SK-N-SH (cell line): ENCODE results near the gene PHC3. TPM values are rescaled to one million over a fixed set of nuclear protein-coding genes. Genes with fewer than 3 reads are reported as not detected.

Source experiments
- CTCF ChIA-PET: fragments of 300-600, 350-600 bp; formaldehyde crosslinking; extraction: SDS; loops from one replicate; lab custom pipeline; 2021; lab: Yijun Ruan, JAX
- POLR2A ChIA-PET: fragments of 350-600 bp; sonication (Branson Sonifier 250); formaldehyde crosslinking; extraction: SDS; loops from one replicate; lab custom pipeline; 2020; ENCODE audit warnings: antibody characterized with exemption, inconsistent platforms; lab: Yijun Ruan, JAX
- DNase-seq: peaks from one replicate; pipeline ENCODE4 v3.0.0; 2012
- H2AFZ ChIP-seq: fragments of 200-600 bp; sonication (generic); 2 replicates; pipeline ENCODE4 v1.8.1; 2016; ENCODE audit warnings: antibody characterized with exemption, mild to moderate bottlenecking, low read depth
- H3F3A ChIP-seq: fragments of 200-600 bp; sonication (generic); replicated peaks from 2 replicates; pipeline ENCODE3; 2016; ENCODE audit warnings: antibody characterized with exemption, mild to moderate bottlenecking; ENCODE audit not compliant: insufficient read depth
- H3K27ac ChIP-seq, 2 experiments: fragments of 200-500 bp in 1 of 2; fragments of 200-600 bp in 1 of 2; sonication (Bioruptor generic) in 1 of 2; sonication (generic), shearing (Covaris generic) in 1 of 2; 2 replicates each; pipeline versions ENCODE4 v1.5.1 to v1.6.1; 2014 to 2016; ENCODE audit warnings: low read depth in 2 of 2, inconsistent platforms in 1 of 2, low read length in 1 of 2, mild to moderate bottlenecking in 1 of 2, mixed read lengths in 1 of 2
- H3K27me3 ChIP-seq: fragments of 200-600 bp; sonication (generic), shearing (Covaris generic); 2 replicates; pipeline ENCODE4 v1.6.1; 2016; ENCODE audit warnings: mixed run types; ENCODE audit not compliant: insufficient read depth
- H3K36me3 ChIP-seq, 2 experiments: fragments of 200-500 bp in 1 of 2; fragments of 200-600 bp in 1 of 2; sonication (Bioruptor generic) in 1 of 2; sonication (generic) in 1 of 2; replicated peaks in 1 of 2; 2 replicates each; pipeline versions ENCODE3 to v1.5.1; 2014 to 2016; ENCODE audit warnings: low read length in 1 of 2, mild to moderate bottlenecking in 1 of 2; ENCODE audit not compliant: insufficient read depth in 2 of 2, control insufficient read depth in 1 of 2
- H3K4me1 ChIP-seq, 2 experiments: fragments of 200-500 bp in 1 of 2; fragments of 200-600 bp in 1 of 2; sonication (Bioruptor generic) in 1 of 2; sonication (generic), shearing (Covaris generic) in 1 of 2; 2 replicates each; pipeline versions ENCODE4 v1.5.1 to v1.6.1; 2014 to 2016; ENCODE audit warnings: low read depth in 1 of 2, low read length in 1 of 2, mixed run types in 1 of 2; ENCODE audit not compliant: insufficient read depth in 2 of 2, control insufficient read depth in 1 of 2
- H3K4me2 ChIP-seq: fragments of 200-600 bp; sonication (generic), shearing (Covaris generic); 2 replicates; pipeline ENCODE4 v1.6.1; 2017; ENCODE audit warnings: mixed run types
- H3K4me3 ChIP-seq, 2 experiments: fragments of 200-500 bp in 1 of 2; fragments of 200-600 bp in 1 of 2; sonication (Bioruptor generic) in 1 of 2; sonication (generic), shearing (Covaris generic) in 1 of 2; 2 replicates each; pipeline versions ENCODE4 v1.5.1 to v1.8.1; 2014 to 2016; ENCODE audit warnings: low read depth in 2 of 2, inconsistent platforms in 1 of 2, low read length in 1 of 2, mild to moderate bottlenecking in 1 of 2, mixed read lengths in 1 of 2, moderate library complexity in 1 of 2
- H3K79me2 ChIP-seq: fragments of 200-600 bp; sonication (generic); 2 replicates; pipeline ENCODE4 v1.8.1; 2017; ENCODE audit warnings: mild to moderate bottlenecking; ENCODE audit not compliant: insufficient read depth
- H3K9ac ChIP-seq: fragments of 200-600 bp; sonication (generic); 2 replicates; pipeline ENCODE4 v1.6.1; 2017; ENCODE audit warnings: mixed run types
- H3K9me2 ChIP-seq: fragments of 200-600 bp; sonication (generic); 2 replicates; pipeline ENCODE4 v1.6.1; 2017; ENCODE audit warnings: mixed run types
- H3K9me3 ChIP-seq: fragments of 200-600 bp; sonication (generic); 2 replicates; pipeline ENCODE4 v1.6.1; 2017; ENCODE audit warnings: mixed run types, mild to moderate bottlenecking, moderate library complexity
- H4K20me1 ChIP-seq: fragments of 200-600 bp; sonication (generic); 2 replicates; pipeline ENCODE4 v1.6.1; 2017; ENCODE audit warnings: mild to moderate bottlenecking, mixed run types; ENCODE audit not compliant: insufficient read depth
- ELF1 ChIP-seq: IDR thresholded peaks from 2 replicates; pipeline ENCODE4 v1.4.0; 2012
- EP300 ChIP-seq, 2 experiments: IDR thresholded peaks; 2 replicates each; pipeline versions ENCODE4 v1.4.0 to v1.6.1; 2012; ENCODE audit warnings: borderline replicate concordance in 1 of 2, low read depth in 1 of 2, low read length in 1 of 2
- FOSL2 ChIP-seq: IDR thresholded peaks from 2 replicates; pipeline ENCODE4 v1.4.0; 2012; ENCODE audit warnings: low read depth, mild to moderate bottlenecking, moderate library complexity, borderline replicate concordance
- FOXJ3 ChIP-seq: sonication (generic); formaldehyde crosslinking; IDR thresholded peaks from 2 replicates; pipeline ENCODE4 v1.5.1; 2020; ENCODE audit warnings: mild to moderate bottlenecking, missing genetic modification reagents
- GABPA ChIP-seq: IDR thresholded peaks from 2 replicates; pipeline ENCODE4 v1.4.0; 2012; ENCODE audit warnings: low read depth, mild to moderate bottlenecking
- MEF2A ChIP-seq: IDR thresholded peaks from 2 replicates; pipeline ENCODE4 v1.4.0; 2012; ENCODE audit warnings: low read depth, borderline replicate concordance
- RCOR1 ChIP-seq: fragments of 150-350 bp; IDR thresholded peaks from 2 replicates; pipeline ENCODE4 v1.6.1; 2017; ENCODE audit warnings: antibody characterized with exemption, low read length
- SMC3 ChIP-seq: IDR thresholded peaks from 2 replicates; pipeline ENCODE4 v1.6.1; 2012; ENCODE audit warnings: low read depth, low read length, improper control_type of control experiment
- TAF1 ChIP-seq: IDR thresholded peaks from 2 replicates; pipeline ENCODE4 v1.6.1; 2012; ENCODE audit warnings: low read depth, mild to moderate bottlenecking, low read length, moderate library complexity, borderline replicate concordance
- TCF12 ChIP-seq: IDR thresholded peaks from 2 replicates; pipeline ENCODE4 v1.4.0; 2012
- WGBS: methylation state at CpG from one replicate; pipeline ENCODE4 v1.1.6; 2017; ENCODE audit warnings: low lambda C conversion rate; 5-methylcytosine and 5-hydroxymethylcytosine counted together
- polyA plus RNA-seq, 3 experiments: library from polyadenylated mRNA; depleted of rRNA; stranded (reverse); fragments of >200 nt; gene quantifications; 2 replicates each; pipeline ENCODE4 v1.2.3, GENCODE V29; 2012
- TF ChIP-seq, protein P1 (sequence below): IDR thresholded peaks from 2 replicates; pipeline ENCODE4; 2012
- TF ChIP-seq, protein P2 (sequence below): IDR thresholded peaks from 2 replicates; pipeline ENCODE4 v1.4.0; 2012; ENCODE audit warnings: low read depth, borderline replicate concordance
- TF ChIP-seq, protein P3 (sequence below): IDR thresholded peaks from 2 replicates; pipeline ENCODE4 v1.6.1; 2012; ENCODE audit warnings: mild to moderate bottlenecking, low read depth, low read length, moderate library complexity
- TF ChIP-seq, protein P4 (sequence below): fragments of 200-600 bp; sonication (generic); IDR thresholded peaks from 2 replicates; pipeline ENCODE4 v1.6.1; 2017; ENCODE audit warnings: antibody characterized with exemption, mild to moderate bottlenecking, moderate library complexity
- TF ChIP-seq, protein P5 (sequence below): fragments of 150-350 bp; IDR thresholded peaks from 2 replicates; pipeline ENCODE4 v1.6.1; 2017; ENCODE audit warnings: antibody characterized with exemption, low read length, low read depth, borderline replicate concordance

PHC3 gene
- polyA plus RNA-seq, 1 of the 3 experiments (the other 2 are of a cell fraction): 9.2 TPM

DNA sequence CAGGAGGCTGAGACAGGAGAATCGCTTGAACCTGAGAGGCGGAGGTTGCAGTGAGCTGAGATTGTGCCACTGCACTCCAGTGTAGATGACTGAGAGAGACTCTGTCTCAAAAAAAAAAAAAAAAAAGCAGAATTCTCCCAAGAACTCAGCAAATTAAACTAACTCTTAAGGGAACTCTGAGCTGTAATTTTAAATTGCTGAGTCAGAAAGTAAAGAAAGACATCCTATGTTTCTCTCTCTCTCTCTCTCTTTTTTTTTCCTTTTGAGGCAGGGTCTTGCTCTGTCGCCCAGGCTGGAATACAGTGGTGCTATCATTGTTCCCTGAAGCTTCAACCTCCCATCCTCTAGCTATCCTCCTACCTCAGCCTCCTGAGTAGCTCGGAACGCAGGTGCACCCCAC, 20.0 kb upstream of the PHC3 start:
- H3K4me1 ChIP-seq: no peaks in the 10 kb centered on the region
- CTCF ChIA-PET: interaction anchor here (1.1 to 1.2 kb wide), 2 partner anchors 12 to 610 kb away, joined by 3 to 5 read pairs; no protein-coding TSS in a partner anchor
- no peaks in the 10 kb centered on the region for H3K9me3 ChIP-seq
- H3K4me3 ChIP-seq: no peak overlapping the region
- no peaks in the 10 kb centered on the region for H3K79me2 ChIP-seq
- TF ChIP-seq, protein P1, sequence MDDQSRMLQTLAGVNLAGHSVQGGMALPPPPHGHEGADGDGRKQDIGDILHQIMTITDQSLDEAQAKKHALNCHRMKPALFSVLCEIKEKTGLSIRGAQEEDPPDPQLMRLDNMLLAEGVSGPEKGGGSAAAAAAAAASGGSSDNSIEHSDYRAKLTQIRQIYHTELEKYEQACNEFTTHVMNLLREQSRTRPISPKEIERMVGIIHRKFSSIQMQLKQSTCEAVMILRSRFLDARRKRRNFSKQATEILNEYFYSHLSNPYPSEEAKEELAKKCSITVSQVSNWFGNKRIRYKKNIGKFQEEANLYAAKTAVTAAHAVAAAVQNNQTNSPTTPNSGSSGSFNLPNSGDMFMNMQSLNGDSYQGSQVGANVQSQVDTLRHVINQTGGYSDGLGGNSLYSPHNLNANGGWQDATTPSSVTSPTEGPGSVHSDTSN: no peak
- TF ChIP-seq ELF1 (no peak), EP300 (IDR thresholded peaks at IDR 0.05; ENCODE audit: borderline replicate concordance in 1 of 2, low read depth in 1 of 2, low read length in 1 of 2) (no peak), GABPA (no peak), TAF1 (no peak), RCOR1 (no peak), MEF2A (no peak)
- TF ChIP-seq, protein P2, sequence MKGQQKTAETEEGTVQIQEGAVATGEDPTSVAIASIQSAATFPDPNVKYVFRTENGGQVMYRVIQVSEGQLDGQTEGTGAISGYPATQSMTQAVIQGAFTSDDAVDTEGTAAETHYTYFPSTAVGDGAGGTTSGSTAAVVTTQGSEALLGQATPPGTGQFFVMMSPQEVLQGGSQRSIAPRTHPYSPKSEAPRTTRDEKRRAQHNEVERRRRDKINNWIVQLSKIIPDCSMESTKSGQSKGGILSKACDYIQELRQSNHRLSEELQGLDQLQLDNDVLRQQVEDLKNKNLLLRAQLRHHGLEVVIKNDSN: no peak
- TF ChIP-seq, protein P3, sequence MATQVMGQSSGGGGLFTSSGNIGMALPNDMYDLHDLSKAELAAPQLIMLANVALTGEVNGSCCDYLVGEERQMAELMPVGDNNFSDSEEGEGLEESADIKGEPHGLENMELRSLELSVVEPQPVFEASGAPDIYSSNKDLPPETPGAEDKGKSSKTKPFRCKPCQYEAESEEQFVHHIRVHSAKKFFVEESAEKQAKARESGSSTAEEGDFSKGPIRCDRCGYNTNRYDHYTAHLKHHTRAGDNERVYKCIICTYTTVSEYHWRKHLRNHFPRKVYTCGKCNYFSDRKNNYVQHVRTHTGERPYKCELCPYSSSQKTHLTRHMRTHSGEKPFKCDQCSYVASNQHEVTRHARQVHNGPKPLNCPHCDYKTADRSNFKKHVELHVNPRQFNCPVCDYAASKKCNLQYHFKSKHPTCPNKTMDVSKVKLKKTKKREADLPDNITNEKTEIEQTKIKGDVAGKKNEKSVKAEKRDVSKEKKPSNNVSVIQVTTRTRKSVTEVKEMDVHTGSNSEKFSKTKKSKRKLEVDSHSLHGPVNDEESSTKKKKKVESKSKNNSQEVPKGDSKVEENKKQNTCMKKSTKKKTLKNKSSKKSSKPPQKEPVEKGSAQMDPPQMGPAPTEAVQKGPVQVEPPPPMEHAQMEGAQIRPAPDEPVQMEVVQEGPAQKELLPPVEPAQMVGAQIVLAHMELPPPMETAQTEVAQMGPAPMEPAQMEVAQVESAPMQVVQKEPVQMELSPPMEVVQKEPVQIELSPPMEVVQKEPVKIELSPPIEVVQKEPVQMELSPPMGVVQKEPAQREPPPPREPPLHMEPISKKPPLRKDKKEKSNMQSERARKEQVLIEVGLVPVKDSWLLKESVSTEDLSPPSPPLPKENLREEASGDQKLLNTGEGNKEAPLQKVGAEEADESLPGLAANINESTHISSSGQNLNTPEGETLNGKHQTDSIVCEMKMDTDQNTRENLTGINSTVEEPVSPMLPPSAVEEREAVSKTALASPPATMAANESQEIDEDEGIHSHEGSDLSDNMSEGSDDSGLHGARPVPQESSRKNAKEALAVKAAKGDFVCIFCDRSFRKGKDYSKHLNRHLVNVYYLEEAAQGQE: no peak
- TF ChIP-seq, all 33 proteins: peak for 0
- POLR2A ChIA-PET: interaction anchor here (0.6 kb wide), 1 partner anchor 159 kb away, joined by 3 read pairs; no protein-coding TSS in a partner anchor
- no peak for DNase-seq
- Histone ChIP-seq H4K20me1 (no peaks in the 10 kb centered on the region), H3K36me3 (no peaks in the 10 kb centered on the region), H3K27ac (no peak overlapping the region), H2AFZ (no peak overlapping the region), H3K9ac (no peak overlapping the region), H3K9me2 (no peaks in the 10 kb centered on the region), H3K27me3 (no peaks in the 10 kb centered on the region), H3F3A (no peaks in the 10 kb centered on the region), H3K4me2 (no peak overlapping the region)
- WGBS: 84% methylated on average over 5 of the region's 5 CpGs

DNA sequence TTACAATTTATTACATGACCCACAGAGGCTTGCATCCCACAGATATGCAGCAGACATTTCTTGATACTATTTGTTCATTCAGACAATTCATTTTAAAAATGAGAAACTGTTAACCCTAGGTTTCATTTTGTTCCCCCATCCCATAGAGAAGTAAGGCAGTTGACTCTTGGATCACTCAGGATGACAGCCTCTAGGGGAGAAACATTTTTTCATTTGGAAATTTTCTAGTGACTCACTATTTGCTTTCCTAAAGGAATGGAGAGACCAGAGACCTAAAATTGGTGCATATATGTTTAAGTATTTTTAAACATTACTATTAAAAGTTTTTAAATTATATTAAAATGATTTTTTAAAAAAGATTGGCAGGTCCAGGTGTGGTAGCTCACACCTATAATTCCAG, 19.5 kb upstream of the PHC3 start:
- no peak for DNase-seq
- no peak for TF ChIP-seq RCOR1
- no peak for TF ChIP-seq FOXJ3
- TF ChIP-seq, protein P3: no peak
- TF ChIP-seq, protein P4, sequence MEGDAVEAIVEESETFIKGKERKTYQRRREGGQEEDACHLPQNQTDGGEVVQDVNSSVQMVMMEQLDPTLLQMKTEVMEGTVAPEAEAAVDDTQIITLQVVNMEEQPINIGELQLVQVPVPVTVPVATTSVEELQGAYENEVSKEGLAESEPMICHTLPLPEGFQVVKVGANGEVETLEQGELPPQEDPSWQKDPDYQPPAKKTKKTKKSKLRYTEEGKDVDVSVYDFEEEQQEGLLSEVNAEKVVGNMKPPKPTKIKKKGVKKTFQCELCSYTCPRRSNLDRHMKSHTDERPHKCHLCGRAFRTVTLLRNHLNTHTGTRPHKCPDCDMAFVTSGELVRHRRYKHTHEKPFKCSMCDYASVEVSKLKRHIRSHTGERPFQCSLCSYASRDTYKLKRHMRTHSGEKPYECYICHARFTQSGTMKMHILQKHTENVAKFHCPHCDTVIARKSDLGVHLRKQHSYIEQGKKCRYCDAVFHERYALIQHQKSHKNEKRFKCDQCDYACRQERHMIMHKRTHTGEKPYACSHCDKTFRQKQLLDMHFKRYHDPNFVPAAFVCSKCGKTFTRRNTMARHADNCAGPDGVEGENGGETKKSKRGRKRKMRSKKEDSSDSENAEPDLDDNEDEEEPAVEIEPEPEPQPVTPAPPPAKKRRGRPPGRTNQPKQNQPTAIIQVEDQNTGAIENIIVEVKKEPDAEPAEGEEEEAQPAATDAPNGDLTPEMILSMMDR: no peak
- TF ChIP-seq FOSL2: no peak
- TF ChIP-seq TCF12: no peak
- no peak for TF ChIP-seq SMC3
- TF ChIP-seq, protein P5, sequence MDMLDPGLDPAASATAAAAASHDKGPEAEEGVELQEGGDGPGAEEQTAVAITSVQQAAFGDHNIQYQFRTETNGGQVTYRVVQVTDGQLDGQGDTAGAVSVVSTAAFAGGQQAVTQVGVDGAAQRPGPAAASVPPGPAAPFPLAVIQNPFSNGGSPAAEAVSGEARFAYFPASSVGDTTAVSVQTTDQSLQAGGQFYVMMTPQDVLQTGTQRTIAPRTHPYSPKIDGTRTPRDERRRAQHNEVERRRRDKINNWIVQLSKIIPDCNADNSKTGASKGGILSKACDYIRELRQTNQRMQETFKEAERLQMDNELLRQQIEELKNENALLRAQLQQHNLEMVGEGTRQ: no peak

More for the DNA sequence above, 19.5 kb upstream of the PHC3 start:
- Histone ChIP-seq H2AFZ (no peak overlapping the region), H3K9ac (no peak overlapping the region), H3K27me3 (no peaks in the 10 kb centered on the region), H4K20me1 (no peaks in the 10 kb centered on the region), H3K36me3 (no peaks in the 10 kb centered on the region), H3K9me3 (no peaks in the 10 kb centered on the region), H3F3A (no peaks in the 10 kb centered on the region), H3K9me2 (no peaks in the 10 kb centered on the region), H3K4me1 (no peaks in the 10 kb centered on the region), H3K79me2 (no peaks in the 10 kb centered on the region), H3K4me3 (no peak overlapping the region), H3K27ac (no peak overlapping the region), H3K4me2 (no peak overlapping the region)
- POLR2A ChIA-PET: interaction anchor here (0.6 kb wide), 1 partner anchor 159 kb away, joined by 3 read pairs; no protein-coding TSS in a partner anchor
- CTCF ChIA-PET: interaction anchor here (1.1 to 1.2 kb wide), 2 partner anchors 12 to 611 kb away, joined by 3 to 5 read pairs; no protein-coding TSS in a partner anchor
